ENCODE results near the gene ATP6V1F.

DNA sequence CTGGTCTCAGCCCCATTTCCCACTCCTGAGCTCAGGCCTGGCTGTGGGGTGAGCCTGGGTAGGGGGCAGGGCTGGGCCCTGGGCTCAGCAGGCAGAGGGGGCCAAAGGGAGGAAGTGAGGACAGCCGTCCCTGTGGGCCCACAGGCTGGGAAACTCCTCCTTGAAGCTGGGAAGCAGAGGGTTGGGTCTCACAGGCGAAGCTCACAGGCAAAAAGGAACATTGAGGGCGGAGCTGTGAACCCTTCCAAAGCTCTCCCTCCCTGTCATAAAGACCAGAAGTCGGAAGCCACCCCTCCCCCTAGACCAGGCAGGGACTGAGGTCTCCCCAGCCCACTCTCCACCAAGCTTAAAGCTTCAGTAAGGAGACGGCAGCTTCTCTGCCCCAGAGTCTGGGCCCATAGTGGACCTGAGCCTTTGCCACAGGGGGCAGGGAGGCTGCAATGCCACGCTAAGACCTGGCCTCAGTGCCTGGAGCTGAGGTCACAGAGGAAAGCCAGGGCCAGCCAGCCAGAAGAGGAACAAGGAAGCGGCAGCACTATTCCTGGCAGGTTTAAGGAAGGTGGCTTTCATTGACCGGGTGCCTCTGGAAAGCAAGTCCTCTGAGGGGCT is 48.9 kb downstream of the ATP6V1F start:
- TF ChIP-seq, protein P1, sequence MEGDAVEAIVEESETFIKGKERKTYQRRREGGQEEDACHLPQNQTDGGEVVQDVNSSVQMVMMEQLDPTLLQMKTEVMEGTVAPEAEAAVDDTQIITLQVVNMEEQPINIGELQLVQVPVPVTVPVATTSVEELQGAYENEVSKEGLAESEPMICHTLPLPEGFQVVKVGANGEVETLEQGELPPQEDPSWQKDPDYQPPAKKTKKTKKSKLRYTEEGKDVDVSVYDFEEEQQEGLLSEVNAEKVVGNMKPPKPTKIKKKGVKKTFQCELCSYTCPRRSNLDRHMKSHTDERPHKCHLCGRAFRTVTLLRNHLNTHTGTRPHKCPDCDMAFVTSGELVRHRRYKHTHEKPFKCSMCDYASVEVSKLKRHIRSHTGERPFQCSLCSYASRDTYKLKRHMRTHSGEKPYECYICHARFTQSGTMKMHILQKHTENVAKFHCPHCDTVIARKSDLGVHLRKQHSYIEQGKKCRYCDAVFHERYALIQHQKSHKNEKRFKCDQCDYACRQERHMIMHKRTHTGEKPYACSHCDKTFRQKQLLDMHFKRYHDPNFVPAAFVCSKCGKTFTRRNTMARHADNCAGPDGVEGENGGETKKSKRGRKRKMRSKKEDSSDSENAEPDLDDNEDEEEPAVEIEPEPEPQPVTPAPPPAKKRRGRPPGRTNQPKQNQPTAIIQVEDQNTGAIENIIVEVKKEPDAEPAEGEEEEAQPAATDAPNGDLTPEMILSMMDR (IDR thresholded peaks at IDR 0.05): no peak
- TF ChIP-seq POLR2A (IDR thresholded peaks at IDR 0.05): no peak

Data from thyroid gland (tissue), 4 donors.